Measurements from ENCODE around the gene PRAMEF4.
"Not testable (repeated sequence)": the region's sequence is repeated elsewhere in the genome, so short reads cannot be mapped to it uniquely, and the experiment has no call there.

GRCh38 chr1:12921749-12922148, 35.7 kb upstream of the PRAMEF4 start:
- TF ChIP-seq, protein P1, sequence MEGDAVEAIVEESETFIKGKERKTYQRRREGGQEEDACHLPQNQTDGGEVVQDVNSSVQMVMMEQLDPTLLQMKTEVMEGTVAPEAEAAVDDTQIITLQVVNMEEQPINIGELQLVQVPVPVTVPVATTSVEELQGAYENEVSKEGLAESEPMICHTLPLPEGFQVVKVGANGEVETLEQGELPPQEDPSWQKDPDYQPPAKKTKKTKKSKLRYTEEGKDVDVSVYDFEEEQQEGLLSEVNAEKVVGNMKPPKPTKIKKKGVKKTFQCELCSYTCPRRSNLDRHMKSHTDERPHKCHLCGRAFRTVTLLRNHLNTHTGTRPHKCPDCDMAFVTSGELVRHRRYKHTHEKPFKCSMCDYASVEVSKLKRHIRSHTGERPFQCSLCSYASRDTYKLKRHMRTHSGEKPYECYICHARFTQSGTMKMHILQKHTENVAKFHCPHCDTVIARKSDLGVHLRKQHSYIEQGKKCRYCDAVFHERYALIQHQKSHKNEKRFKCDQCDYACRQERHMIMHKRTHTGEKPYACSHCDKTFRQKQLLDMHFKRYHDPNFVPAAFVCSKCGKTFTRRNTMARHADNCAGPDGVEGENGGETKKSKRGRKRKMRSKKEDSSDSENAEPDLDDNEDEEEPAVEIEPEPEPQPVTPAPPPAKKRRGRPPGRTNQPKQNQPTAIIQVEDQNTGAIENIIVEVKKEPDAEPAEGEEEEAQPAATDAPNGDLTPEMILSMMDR (IDR thresholded peaks at IDR 0.05): not testable (repeated sequence)
- not testable (repeated sequence) for TF ChIP-seq POLR2A (IDR thresholded peaks at IDR 0.05)
